ENCODE data around the gene PFKP.
A peak's percentile ranks its signal among the peaks of the same experiment; 100 is the strongest.
"Not testable (repeated sequence)": the region's sequence is repeated elsewhere in the genome, so short reads cannot be mapped to it uniquely, and the experiment has no call there.

PFKP gene

DNA sequence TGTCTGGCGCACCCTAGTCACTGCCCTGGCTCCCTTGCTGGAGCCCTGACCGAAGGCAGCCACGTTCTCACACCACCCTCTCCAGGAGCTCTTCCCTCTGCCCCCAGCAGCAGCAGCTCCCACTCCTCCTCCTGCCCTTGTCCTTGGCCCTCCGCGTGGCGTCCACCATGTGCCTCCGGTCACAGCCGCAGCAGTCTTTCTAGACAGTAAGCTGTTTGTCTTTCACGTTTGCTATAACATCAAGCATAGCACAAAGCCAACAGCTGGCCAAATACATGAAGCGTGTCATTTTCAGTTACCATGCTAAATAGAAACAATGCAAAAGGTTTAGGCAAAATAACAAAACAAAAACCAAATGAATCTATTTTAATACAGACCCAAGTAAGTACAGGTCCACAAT is 101.9 kb downstream of the PFKP start:
- Histone ChIP-seq H3K36me3 (ENCODE audit: control insufficient read depth in 1 of 2, insufficient read depth in 2 of 2, low read length in 2 of 2) (peaks cover 37 to 55% of the 10 kb centered on the region in 2 donors), H3K9ac (ENCODE audit: low read depth in 1 of 2, low read length in 2 of 2) (no peak overlapping the region), H3K9me3 (ENCODE audit: control insufficient read depth in 1 of 2, low read length in 2 of 2) (no peaks in the 10 kb centered on the region), H3K27ac (ENCODE audit: low read depth, low read length) (no peak overlapping the region), H3K4me1 (ENCODE audit: control insufficient read depth in 1 of 2, insufficient read depth in 2 of 2, low read length in 2 of 2) (peaks cover 4 to 7% of the 10 kb centered on the region in 2 donors), H3K27me3 (ENCODE audit: control insufficient read depth in 1 of 2, insufficient read depth in 2 of 2, low read length in 2 of 2) (no peaks in the 10 kb centered on the region), H3K4me3 (ENCODE audit: low read depth in 1 of 2, low read length in 2 of 2) (no peak overlapping the region)

DNA sequence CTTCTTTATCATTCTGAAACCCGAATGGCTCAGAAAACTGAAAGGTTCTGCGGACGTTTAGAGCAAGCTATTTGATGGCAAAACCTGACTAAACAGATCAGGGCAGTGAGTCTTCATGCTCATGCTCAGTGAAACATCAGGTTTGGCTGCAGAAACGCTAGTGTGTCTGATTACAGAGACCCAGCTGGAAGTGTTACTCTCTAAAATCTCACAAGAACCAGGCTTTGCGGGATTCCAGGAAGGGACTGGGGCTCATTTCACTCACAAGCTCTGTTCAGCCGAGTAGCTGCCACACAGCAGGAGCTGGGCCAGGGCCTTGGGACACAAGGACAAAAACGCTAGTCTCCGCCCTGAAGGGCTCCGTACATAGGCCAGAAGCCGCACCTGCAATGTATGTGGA is 102.3 kb downstream of the PFKP start:
- Histone ChIP-seq H3K4me3 (ENCODE audit: low read depth in 1 of 2, low read length in 2 of 2) (no peak overlapping the region), H3K4me1 (ENCODE audit: control insufficient read depth in 1 of 2, insufficient read depth in 2 of 2, low read length in 2 of 2) (peaks cover 4 to 7% of the 10 kb centered on the region in 2 donors), H3K9ac (ENCODE audit: low read depth in 1 of 2, low read length in 2 of 2) (no peak overlapping the region), H3K27ac (ENCODE audit: low read depth, low read length) (no peak overlapping the region), H3K36me3 (ENCODE audit: control insufficient read depth in 1 of 2, insufficient read depth in 2 of 2, low read length in 2 of 2) (peaks cover 36 to 51% of the 10 kb centered on the region in 2 donors), H3K9me3 (ENCODE audit: control insufficient read depth in 1 of 2, low read length in 2 of 2) (no peaks in the 10 kb centered on the region), H3K27me3 (ENCODE audit: control insufficient read depth in 1 of 2, insufficient read depth in 2 of 2, low read length in 2 of 2) (no peaks in the 10 kb centered on the region)

DNA sequence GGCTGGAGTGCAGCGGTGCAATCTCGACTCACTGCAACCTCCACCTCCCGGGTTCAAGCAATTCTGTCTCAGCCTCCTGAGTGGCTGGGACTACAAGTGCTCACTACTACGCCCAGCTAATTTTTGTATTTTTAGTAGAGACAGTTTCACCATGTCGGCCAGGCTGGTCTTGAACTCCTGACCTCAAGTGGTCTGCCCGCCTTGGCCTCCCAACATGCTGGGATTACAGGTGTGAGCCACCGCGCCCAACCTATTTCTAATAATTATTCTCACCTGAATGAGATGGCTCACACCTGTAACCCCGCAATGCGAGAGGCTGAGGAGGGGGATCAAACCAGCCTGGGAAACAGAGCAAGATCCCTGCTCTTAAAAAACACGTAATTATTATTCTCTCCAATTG is 104.1 kb downstream of the PFKP start:
- peaks cover 21 to 34% of the 10 kb centered on the region in 2 donors for H3K36me3 ChIP-seq (ENCODE audit: control insufficient read depth in 1 of 2, insufficient read depth in 2 of 2, low read length in 2 of 2)
- not testable (repeated sequence) for H3K4me1 ChIP-seq (ENCODE audit: control insufficient read depth in 1 of 2, insufficient read depth in 2 of 2, low read length in 2 of 2); H3K9me3 ChIP-seq (ENCODE audit: control insufficient read depth in 1 of 2, low read length in 2 of 2); H3K27ac ChIP-seq (ENCODE audit: low read depth, low read length); H3K27me3 ChIP-seq (ENCODE audit: control insufficient read depth in 1 of 2, insufficient read depth in 2 of 2, low read length in 2 of 2)
- peak overlapping the region in 1 of 2 donors; percentile 92 for H3K9ac ChIP-seq (ENCODE audit: low read depth in 1 of 2, low read length in 2 of 2)
- H3K4me3 ChIP-seq (ENCODE audit: low read depth in 1 of 2, low read length in 2 of 2): peak overlapping the region; percentile 85 to 89

- Histone ChIP-seq H3K36me3 (ENCODE audit: control insufficient read depth in 1 of 2, insufficient read depth in 2 of 2, low read length in 2 of 2) (peaks cover 16 to 28% of the 10 kb centered on the region in 2 donors), H3K4me3 (ENCODE audit: low read depth in 1 of 2, low read length in 2 of 2) (peak overlapping the region; percentile 85 to 89), H3K27ac (ENCODE audit: low read depth, low read length) (peak overlapping the region; percentile 87), H3K4me1 (ENCODE audit: control insufficient read depth in 1 of 2, insufficient read depth in 2 of 2, low read length in 2 of 2) (peaks cover 4 to 7% of the 10 kb centered on the region in 2 donors), H3K9ac (ENCODE audit: low read depth in 1 of 2, low read length in 2 of 2) (peak overlapping the region; percentile 84 to 92), H3K27me3 (ENCODE audit: control insufficient read depth in 1 of 2, insufficient read depth in 2 of 2, low read length in 2 of 2) (no peaks in the 10 kb centered on the region), H3K9me3 (ENCODE audit: control insufficient read depth in 1 of 2, low read length in 2 of 2) (no peaks in the 10 kb centered on the region)
Measured at GRCh38 chr10:3172081-3172445, 104.7 kb downstream of the PFKP start.

DNA sequence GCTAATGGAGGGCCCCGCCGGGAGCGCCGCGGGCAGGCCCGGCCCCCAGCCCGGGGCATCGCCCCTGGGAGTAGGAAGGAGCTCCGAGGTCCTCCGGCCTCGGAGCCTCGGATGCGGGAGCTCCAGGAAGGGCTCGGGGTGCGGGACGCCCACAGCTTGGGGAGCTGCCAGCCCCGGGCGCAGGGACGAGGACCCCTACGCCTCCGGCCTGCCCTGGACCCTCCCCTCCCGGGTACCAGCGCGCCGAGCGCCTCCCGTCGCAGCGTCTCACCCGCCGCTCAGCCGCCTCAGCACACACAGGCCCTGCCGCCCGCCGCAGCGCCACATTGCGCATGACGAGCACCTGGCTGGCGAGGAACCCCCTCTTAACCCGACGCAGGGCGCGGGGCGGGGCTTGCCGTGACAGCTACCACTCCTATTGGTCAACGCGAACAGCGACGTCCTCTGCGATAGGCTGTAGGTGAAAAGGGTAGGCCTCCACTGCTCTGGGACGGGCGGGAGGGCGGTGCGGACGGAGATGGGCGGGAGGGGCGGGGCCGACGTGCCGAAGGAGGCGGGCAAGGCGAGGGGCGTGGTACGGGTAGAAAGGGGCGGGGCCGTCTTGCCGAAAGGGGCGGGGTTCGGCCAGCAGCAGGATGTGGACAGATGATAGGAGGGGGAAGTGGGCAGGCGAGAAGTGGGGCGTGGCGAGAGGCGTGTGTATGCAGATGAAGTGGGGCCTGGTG is 105.3 kb downstream of the PFKP start, which contains the start of gene PITRM1:
Gene PITRM1, minus strand, starts transcription at position 337 of the 725 bp plus-strand sequence. Its CDS starts 10 bp downstream, at position 327.
- H3K4me3 ChIP-seq (ENCODE audit: low read depth in 1 of 2, low read length in 2 of 2): peak within 1 kb of the TSS; percentile 85 to 89
- peak within 1 kb of the TSS; percentile 87 for H3K27ac ChIP-seq (ENCODE audit: low read depth, low read length)
- H3K9me3 ChIP-seq (ENCODE audit: control insufficient read depth in 1 of 2, low read length in 2 of 2): no peaks in the 10 kb centered on the region
- H3K27me3 ChIP-seq (ENCODE audit: control insufficient read depth in 1 of 2, insufficient read depth in 2 of 2, low read length in 2 of 2): no peaks in the 10 kb centered on the region
- H3K4me1 ChIP-seq (ENCODE audit: control insufficient read depth in 1 of 2, insufficient read depth in 2 of 2, low read length in 2 of 2): peaks cover 4 to 7% of the 10 kb centered on the region in 2 donors
- peak within 1 kb of the TSS; percentile 84 to 92 for H3K9ac ChIP-seq (ENCODE audit: low read depth in 1 of 2, low read length in 2 of 2)
- peaks cover 12 to 23% of the 10 kb centered on the region in 2 donors for H3K36me3 ChIP-seq (ENCODE audit: control insufficient read depth in 1 of 2, insufficient read depth in 2 of 2, low read length in 2 of 2)

- peaks cover 4 to 7% of the 10 kb centered on the region in 2 donors for H3K4me1 ChIP-seq (ENCODE audit: control insufficient read depth in 1 of 2, insufficient read depth in 2 of 2, low read length in 2 of 2)
- peak overlapping the region; percentile 61 to 74 for H3K4me3 ChIP-seq (ENCODE audit: low read depth in 1 of 2, low read length in 2 of 2)
- no peaks in the 10 kb centered on the region for H3K27me3 ChIP-seq (ENCODE audit: control insufficient read depth in 1 of 2, insufficient read depth in 2 of 2, low read length in 2 of 2)
- peak overlapping the region in 1 of 2 donors; percentile 25 for H3K9ac ChIP-seq (ENCODE audit: low read depth in 1 of 2, low read length in 2 of 2)
- H3K27ac ChIP-seq (ENCODE audit: low read depth, low read length): no peak overlapping the region
- peaks cover 7 to 17% of the 10 kb centered on the region in 2 donors for H3K36me3 ChIP-seq (ENCODE audit: control insufficient read depth in 1 of 2, insufficient read depth in 2 of 2, low read length in 2 of 2)
- no peaks in the 10 kb centered on the region for H3K9me3 ChIP-seq (ENCODE audit: control insufficient read depth in 1 of 2, low read length in 2 of 2)
Measured at GRCh38 chr10:3173171-3173878, 106.0 kb downstream of the PFKP start.

GRCh38 chr10:3178042-3178441 is 110.7 kb downstream of the PFKP start:
- Histone ChIP-seq H3K4me3 (ENCODE audit: low read depth in 1 of 2, low read length in 2 of 2) (no peak overlapping the region), H3K9ac (ENCODE audit: low read depth in 1 of 2, low read length in 2 of 2) (no peak overlapping the region), H3K27ac (ENCODE audit: low read depth, low read length) (no peak overlapping the region), H3K9me3 (ENCODE audit: control insufficient read depth in 1 of 2, low read length in 2 of 2) (no peaks in the 10 kb centered on the region), H3K27me3 (ENCODE audit: control insufficient read depth in 1 of 2, insufficient read depth in 2 of 2, low read length in 2 of 2) (no peaks in the 10 kb centered on the region), H3K4me1 (ENCODE audit: control insufficient read depth in 1 of 2, insufficient read depth in 2 of 2, low read length in 2 of 2) (peaks cover 0 to 4% of the 10 kb centered on the region in 2 donors), H3K36me3 (ENCODE audit: control insufficient read depth in 1 of 2, insufficient read depth in 2 of 2, low read length in 2 of 2) (no peaks in the 10 kb centered on the region)

DNA sequence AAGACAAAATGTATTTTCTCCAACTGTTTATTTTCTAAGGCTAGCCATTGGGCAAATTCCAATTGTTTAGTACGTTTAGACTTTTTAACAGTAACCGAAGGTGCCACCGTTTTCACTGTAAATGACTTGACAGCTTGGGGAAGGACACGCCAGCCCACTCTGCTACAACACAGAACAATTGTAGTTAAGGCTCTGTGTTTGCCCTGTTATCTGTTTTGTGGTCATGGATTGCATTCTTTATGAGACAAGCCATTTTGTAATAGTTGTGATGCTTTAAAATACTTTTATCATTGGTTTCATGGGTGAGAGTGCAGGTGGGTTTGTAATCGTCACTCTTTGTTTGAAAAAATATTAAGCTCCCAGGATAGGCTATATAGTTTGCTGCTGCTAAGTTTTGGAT is 111.8 kb downstream of the PFKP start:
- Histone ChIP-seq H3K36me3 (ENCODE audit: control insufficient read depth in 1 of 2, insufficient read depth in 2 of 2, low read length in 2 of 2) (no peaks in the 10 kb centered on the region), H3K4me3 (ENCODE audit: low read depth in 1 of 2, low read length in 2 of 2) (no peak overlapping the region), H3K4me1 (ENCODE audit: control insufficient read depth in 1 of 2, insufficient read depth in 2 of 2, low read length in 2 of 2) (no peaks in the 10 kb centered on the region), H3K27me3 (ENCODE audit: control insufficient read depth in 1 of 2, insufficient read depth in 2 of 2, low read length in 2 of 2) (no peaks in the 10 kb centered on the region), H3K9ac (ENCODE audit: low read depth in 1 of 2, low read length in 2 of 2) (no peak overlapping the region), H3K9me3 (ENCODE audit: control insufficient read depth in 1 of 2, low read length in 2 of 2) (no peaks in the 10 kb centered on the region), H3K27ac (ENCODE audit: low read depth, low read length) (no peak overlapping the region)

GRCh38 chr10:3180355-3181025 is 113.1 kb downstream of the PFKP start:
- no peaks in the 10 kb centered on the region for H3K36me3 ChIP-seq (ENCODE audit: control insufficient read depth in 1 of 2, insufficient read depth in 2 of 2, low read length in 2 of 2)
- H3K9ac ChIP-seq (ENCODE audit: low read depth in 1 of 2, low read length in 2 of 2): no peak overlapping the region
- no peaks in the 10 kb centered on the region for H3K4me1 ChIP-seq (ENCODE audit: control insufficient read depth in 1 of 2, insufficient read depth in 2 of 2, low read length in 2 of 2)
- H3K27ac ChIP-seq (ENCODE audit: low read depth, low read length): no peak overlapping the region
- no peaks in the 10 kb centered on the region for H3K27me3 ChIP-seq (ENCODE audit: control insufficient read depth in 1 of 2, insufficient read depth in 2 of 2, low read length in 2 of 2)
- no peak overlapping the region for H3K4me3 ChIP-seq (ENCODE audit: low read depth in 1 of 2, low read length in 2 of 2)
- H3K9me3 ChIP-seq (ENCODE audit: control insufficient read depth in 1 of 2, low read length in 2 of 2): no peaks in the 10 kb centered on the region

- Histone ChIP-seq H3K27ac (ENCODE audit: low read depth, low read length) (no peak overlapping the region), H3K4me1 (ENCODE audit: control insufficient read depth in 1 of 2, insufficient read depth in 2 of 2, low read length in 2 of 2) (no peaks in the 10 kb centered on the region)
Measured at GRCh38 chr10:3185386-3185785, 118.0 kb downstream of the PFKP start.

More at GRCh38 chr10:3185386-3185785, 118.0 kb downstream of the PFKP start:
- H3K9ac ChIP-seq (ENCODE audit: low read depth in 1 of 2, low read length in 2 of 2): no peak overlapping the region
- H3K27me3 ChIP-seq (ENCODE audit: control insufficient read depth in 1 of 2, insufficient read depth in 2 of 2, low read length in 2 of 2): no peaks in the 10 kb centered on the region
- H3K4me3 ChIP-seq (ENCODE audit: low read depth in 1 of 2, low read length in 2 of 2): no peak overlapping the region
- H3K36me3 ChIP-seq (ENCODE audit: control insufficient read depth in 1 of 2, insufficient read depth in 2 of 2, low read length in 2 of 2): no peaks in the 10 kb centered on the region
- no peaks in the 10 kb centered on the region for H3K9me3 ChIP-seq (ENCODE audit: control insufficient read depth in 1 of 2, low read length in 2 of 2)

Data from duodenal mucosa (tissue), 2 donors.